HG03378 (cell line): ENCODE measurements around the gene SV2B.

ENCODE experiments used
- ATAC-seq: cut with Tn5 transposase; IDR thresholded peaks from one replicate; pipeline ENCODE4 v1.9.1; 2021; ENCODE audit warnings: mild to moderate bottlenecking, moderate library complexity; ENCODE audit not compliant: unreplicated experiment

SV2B gene

GRCh38 chr15:91101608-91101920, 1.5 kb downstream of the SV2B start:
- no peak for ATAC-seq

GRCh38 chr15:91102546-91103330, 2.7 kb downstream of the SV2B start:
- no peak for ATAC-seq

GRCh38 chr15:91104111-91104510, 4.1 kb downstream of the SV2B start:
- no peak for ATAC-seq

- ATAC-seq, result no peak
These were observed 8.4 kb downstream of the SV2B start for GRCh38 chr15:91108421-91108820.

GRCh38 chr15:91109885-91110284, 9.8 kb downstream of the SV2B start:
- no peak for ATAC-seq

GRCh38 chr15:91110407-91110806, 10.3 kb downstream of the SV2B start:
- no peak for ATAC-seq

- no peak for ATAC-seq
These were observed 13.0 kb downstream of the SV2B start for GRCh38 chr15:91113030-91113429.

- no peak for ATAC-seq
These were observed 14.2 kb downstream of the SV2B start for GRCh38 chr15:91114301-91114700.

- ATAC-seq, result peak; percentile 99
These were observed 16.3 kb downstream of the SV2B start for GRCh38 chr15:91116113-91117067.

GRCh38 chr15:91117375-91117774, 17.3 kb downstream of the SV2B start:
- no peak for ATAC-seq

- ATAC-seq, result no peak
These were observed 18.9 kb downstream of the SV2B start for GRCh38 chr15:91118817-91119590.

GRCh38 chr15:91122296-91122695, 22.2 kb downstream of the SV2B start:
- ATAC-seq, result no peak

- ATAC-seq, result no peak
These were observed 24.1 kb downstream of the SV2B start for GRCh38 chr15:91124132-91124531.

- no peak for ATAC-seq
These were observed 25.1 kb downstream of the SV2B start for GRCh38 chr15:91125162-91125561.

GRCh38 chr15:91126080-91126479, 26.0 kb downstream of the SV2B start:
- no peak for ATAC-seq

- no peak for ATAC-seq
These were observed 27.3 kb downstream of the SV2B start for GRCh38 chr15:91127236-91127955.

- ATAC-seq, result no peak
These were observed 28.0 kb downstream of the SV2B start for GRCh38 chr15:91128016-91128415.

- no peak for ATAC-seq
These were observed 29.4 kb downstream of the SV2B start for GRCh38 chr15:91129436-91129835.

- no peak for ATAC-seq
These were observed 32.0 kb downstream of the SV2B start for GRCh38 chr15:91132079-91132478.

GRCh38 chr15:91133511-91133910, 33.5 kb downstream of the SV2B start:
- ATAC-seq, result no peak
